Endothelial cell of umbilical vein (primary cell): ENCODE data around the gene NEK6. TPM values are rescaled to one million over a fixed set of nuclear protein-coding genes. Genes with fewer than 3 reads are reported as not detected.

Source experiments
- BruUV-seq: library from RNA; stranded (reverse); fragments of 400-500 nt; replicated peaks from 2 replicates; lab custom pipeline; 2021; lab: Mats Ljungman, UMichigan
- CTCF ChIA-PET: fragments of 300-600, 350-600 bp; sonication (Branson Sonifier 250); formaldehyde crosslinking; loops from one replicate; lab custom pipeline; 2021; ENCODE audit warnings: antibody characterized with exemption, inconsistent platforms; lab: Charles Lee
- POLR2A ChIA-PET: fragments of 300-600, 350-600 bp; sonication (Branson Sonifier 250); formaldehyde crosslinking; loops from one replicate; lab custom pipeline; 2021; ENCODE audit warnings: antibody characterized with exemption, inconsistent platforms; lab: Charles Lee
- DNase-seq: peaks from one replicate; pipeline ENCODE4 v3.0.0-alpha.2; 2011; ENCODE audit warnings: low read depth, low spot score
- FAIRE-seq: peaks from 2 replicates; lab custom pipeline; 2011; peaks lifted over from hg19 to GRCh38; lab: Jason Lieb, UNC
- H2AFZ ChIP-seq: 2 replicates; pipeline ENCODE4 v1.6.0; 2012; ENCODE audit warnings: low read depth, low read length, control low read depth, inconsistent platforms
- H3K27ac ChIP-seq: 2 replicates; pipeline ENCODE4 v1.5.1; 2011; ENCODE audit warnings: low read depth, mild to moderate bottlenecking, control low read depth, low read length, moderate library complexity; ENCODE audit not compliant: insufficient read depth
- H3K27me3 ChIP-seq, 2 experiments: 2 replicates each; pipeline versions ENCODE4 v1.6.0 to v1.6.1; 2011; ENCODE audit warnings: low read length in 2 of 2, mixed read lengths in 1 of 2; ENCODE audit not compliant: control insufficient read depth in 2 of 2, insufficient read depth in 2 of 2
- H3K36me3 ChIP-seq, 2 experiments: 2 replicates in 1 of 2; 3 replicates in 1 of 2; pipeline ENCODE4 v1.5.1; 2011; ENCODE audit warnings: low read length in 2 of 2, mild to moderate bottlenecking in 1 of 2, moderate library complexity in 1 of 2; ENCODE audit not compliant: control insufficient read depth in 2 of 2, insufficient read depth in 2 of 2; ENCODE audit errors: extremely low read depth in 1 of 2
- H3K4me1 ChIP-seq: 3 replicates; pipeline ENCODE4 v1.5.1; 2011; ENCODE audit warnings: mild to moderate bottlenecking, low read length; ENCODE audit not compliant: control insufficient read depth, insufficient read depth; ENCODE audit errors: extremely low read depth
- H3K4me2 ChIP-seq: 2 replicates; pipeline ENCODE4 v1.6.1; 2011; ENCODE audit warnings: low read length, control low read depth, mixed read lengths; ENCODE audit not compliant: insufficient read depth
- H3K4me3 ChIP-seq, 3 experiments: fragments of 200-600 bp in 1 of 3; sonication (generic), shearing (Covaris generic) in 1 of 3; replicated peaks in 1 of 3; 2 replicates each; pipeline ENCODE4 v1.5.1; 2011 to 2016; ENCODE audit warnings: control low read depth in 3 of 3, low read length in 3 of 3, mild to moderate bottlenecking in 2 of 3, inconsistent platforms in 1 of 3, low read depth in 1 of 3, moderate library complexity in 1 of 3; ENCODE audit not compliant: insufficient read depth in 1 of 3
- H3K79me2 ChIP-seq: 2 replicates; pipeline ENCODE4 v1.6.0; 2012; ENCODE audit warnings: low read length, inconsistent platforms; ENCODE audit not compliant: control insufficient read depth, insufficient read depth
- H3K9ac ChIP-seq: replicated peaks from 2 replicates; pipeline ENCODE3; 2011; ENCODE audit warnings: low read length, control low read depth; ENCODE audit not compliant: insufficient read depth; ENCODE audit errors: extremely low read depth
- H3K9me1 ChIP-seq: replicated peaks from 3 replicates; pipeline ENCODE4 v1.6.0; 2011; ENCODE audit warnings: mild to moderate bottlenecking, low read length; ENCODE audit not compliant: control insufficient read depth, insufficient read depth; ENCODE audit errors: extremely low read depth
- H3K9me3 ChIP-seq: replicated peaks from 2 replicates; pipeline ENCODE4 v1.5.1; 2012; ENCODE audit warnings: low read length, inconsistent platforms; ENCODE audit not compliant: control insufficient read depth, insufficient read depth
- H4K20me1 ChIP-seq: replicated peaks from 2 replicates; pipeline ENCODE3; 2011; ENCODE audit warnings: mild to moderate bottlenecking, low read length; ENCODE audit not compliant: control insufficient read depth, insufficient read depth; ENCODE audit errors: extremely low read depth
- EZH2 ChIP-seq: IDR thresholded peaks from 2 replicates; pipeline ENCODE4 v1.6.1; 2012; ENCODE audit warnings: borderline replicate concordance, low read depth, mild to moderate bottlenecking, moderate library complexity, low read length, inconsistent platforms; ENCODE audit not compliant: severe bottlenecking
- FOS ChIP-seq: IDR thresholded peaks from 2 replicates; pipeline ENCODE4 v1.6.1; 2011; ENCODE audit warnings: mild to moderate bottlenecking, low read length, moderate library complexity, borderline replicate concordance; ENCODE audit not compliant: insufficient read depth
- GATA2 ChIP-seq: IDR thresholded peaks from 2 replicates; pipeline ENCODE4 v1.7.0; 2011; ENCODE audit warnings: low read depth, mild to moderate bottlenecking, moderate library complexity, mixed read lengths, low read length; ENCODE audit not compliant: insufficient read length, insufficient read depth
- JUN ChIP-seq: IDR thresholded peaks from 2 replicates; pipeline ENCODE4 v1.6.1; 2011; ENCODE audit warnings: borderline replicate concordance, low read depth; ENCODE audit not compliant: insufficient read length, insufficient read depth
- MYC ChIP-seq: IDR thresholded peaks from one replicate; pipeline ENCODE4 v1.6.1; 2011; ENCODE audit warnings: mild to moderate bottlenecking, low read depth, low read length
- POLR2A ChIP-seq: IDR thresholded peaks from 2 replicates; pipeline ENCODE4 v1.6.1; 2012; ENCODE audit warnings: low read depth, mild to moderate bottlenecking, control low read depth, low read length
- POLR2AphosphoS5 ChIP-seq: IDR thresholded peaks from 2 replicates; pipeline ENCODE4 v1.6.1; 2012; ENCODE audit warnings: low read depth, mild to moderate bottlenecking, control low read depth, low read length, moderate library complexity; ENCODE audit not compliant: insufficient read depth
- dilution Hi-C: fragments of 300-500 bp; cut with MboI; formaldehyde crosslinking; loops from one replicate; pipeline ENCODE4 v1.15.0; 2019; ENCODE audit warnings: low sequenced_read_pairs; ENCODE audit not compliant: extremely low pct_ligation_motif_present
- intact Hi-C: fragments of 100-400 bp; cut with micrococcal nuclease; formaldehyde crosslinking; loops from one replicate; pipeline ENCODE4 v1.10.0; 2022
- polyA plus RNA-seq, 4 experiments: library from polyadenylated mRNA; depleted of rRNA in 3 of 4; stranded (reverse) in 3 of 4; unstranded in 1 of 4; fragments of >200 nt; gene quantifications; 2 replicates each; pipeline versions ENCODE4 v1.2.1 to v1.2.3, GENCODE V29; 2011 to 2012; ENCODE audit warnings: missing spikeins in 1 of 4
- total RNA-seq: library from RNA; stranded (reverse); gene quantifications from 2 replicates; pipeline ENCODE4 v1.2.3, GENCODE V29; 2021
- TF ChIP-seq, protein P1 (sequence below), 2 donors: IDR thresholded peaks; 1 replicate in 1 of 2; 2 replicates in 1 of 2; pipeline ENCODE4 v1.5.1; 2011; ENCODE audit warnings: low read length in 2 of 2, mild to moderate bottlenecking in 2 of 2, moderate library complexity in 2 of 2, control low read depth in 1 of 2, inconsistent platforms in 1 of 2, low read depth in 1 of 2; ENCODE audit not compliant: insufficient read depth in 1 of 2; ENCODE audit errors: extremely low read depth in 1 of 2
- TF ChIP-seq, protein P2 (sequence below): IDR thresholded peaks from 2 replicates; pipeline ENCODE4 v1.6.1; 2011; ENCODE audit not compliant: insufficient read depth, insufficient read length

NEK6 gene
- total and polyA plus RNA-seq, 2 donors (not counting 3 experiments of a cell fraction or from before 2014, with no cell fraction given): 64.3 to 67.1 TPM

DNA sequence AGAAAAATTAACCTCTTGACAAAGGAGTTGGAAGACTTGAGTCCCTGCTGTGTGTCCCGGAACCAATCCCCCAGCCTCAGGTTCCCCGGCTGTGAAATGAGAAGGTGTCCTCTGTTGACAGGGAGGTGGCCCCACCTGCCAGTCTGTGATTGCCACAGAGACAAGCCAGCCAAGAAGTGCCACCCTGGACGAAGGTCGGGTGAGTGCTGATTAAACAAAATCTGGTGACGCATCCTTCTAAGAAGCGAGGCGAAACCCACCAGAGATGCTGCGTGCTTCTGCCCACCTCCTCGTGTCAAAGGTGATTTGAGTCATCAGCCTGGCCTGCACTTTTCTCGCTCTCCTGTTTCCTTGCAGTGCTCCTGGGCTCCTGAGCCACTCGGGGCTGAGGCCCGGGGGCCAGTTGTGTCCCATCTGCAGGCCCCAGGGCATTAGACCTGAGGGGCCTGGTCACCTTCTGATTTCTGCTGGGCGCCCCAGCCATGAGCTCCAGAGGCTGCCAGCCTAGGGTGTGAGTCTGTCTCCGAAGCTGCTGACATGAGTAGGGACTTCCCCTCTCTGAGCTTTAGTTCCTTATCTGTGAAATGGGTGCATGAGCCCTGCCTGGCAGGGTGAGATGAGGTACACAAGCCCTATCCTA lies 28.7 kb downstream of the NEK6 start:
- no peaks in the 10 kb centered on the region for H3K9me1 ChIP-seq
- peaks cover 85% of the 10 kb centered on the region for H3K79me2 ChIP-seq
- FAIRE-seq (no peak), DNase-seq (peak; percentile 85)
- TSS peak; percentile 15 for BruUV-seq
- TF ChIP-seq FOS: peak; percentile 75
- TF ChIP-seq POLR2A: no peak
- TF ChIP-seq JUN: peak; percentile 74
- H4K20me1 ChIP-seq: no peaks in the 10 kb centered on the region
- ChIA-PET CTCF (interaction anchor here (0.6 to 1.3 kb wide), 3 partner anchors 11 to 246 kb away, joined by 3 read pairs; no protein-coding TSS in a partner anchor), POLR2A (no interaction called here)
- intact Hi-C loops (loop anchor here (1.0 kb wide), 3 partner anchors 11 to 27 kb away; no protein-coding TSS in a partner anchor), dilution Hi-C loops (no loop called here)
- H3K9ac ChIP-seq: peak overlapping the region; percentile 77
- H2AFZ ChIP-seq: no peak overlapping the region
- peak overlapping the region; percentile 26 for H3K4me2 ChIP-seq
- no peak overlapping the region for H3K4me3 ChIP-seq
- no peaks in the 10 kb centered on the region for H3K9me3 ChIP-seq
- peaks cover 54% of the 10 kb centered on the region for H3K4me1 ChIP-seq
- H3K27me3 ChIP-seq: no peaks in the 10 kb centered on the region
- peak overlapping the region; percentile 89 for H3K27ac ChIP-seq
- peaks cover 0 to 2% of the 10 kb centered on the region in 2 experiments for H3K36me3 ChIP-seq

DNA sequence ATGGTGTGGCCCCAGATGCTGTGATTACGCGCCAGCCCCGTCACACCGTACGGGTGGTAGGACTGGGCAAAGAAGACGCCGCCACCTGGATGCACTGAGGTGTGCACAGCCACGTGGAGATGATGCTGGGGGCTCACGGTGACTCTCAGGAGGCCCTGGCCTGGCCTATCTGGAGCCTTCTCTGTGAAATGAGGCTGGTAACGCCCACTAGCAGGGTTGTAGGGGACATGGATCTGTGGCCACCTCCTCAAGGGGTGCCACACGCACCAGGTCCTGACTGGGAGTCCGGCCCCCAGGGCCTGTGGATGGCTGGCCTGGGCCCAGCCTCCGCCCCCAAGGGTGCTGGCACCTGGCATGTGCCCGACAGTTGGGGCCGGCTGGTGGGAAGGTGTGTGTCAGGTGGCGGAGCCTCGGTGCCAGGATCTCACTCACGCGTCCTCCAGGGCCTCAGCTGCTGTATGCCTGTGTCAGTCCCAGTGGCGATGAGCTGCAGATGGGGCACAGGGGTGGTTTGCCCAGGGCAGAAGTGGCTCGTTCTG lies 32.4 kb downstream of the NEK6 start:
- Histone ChIP-seq H3K36me3 (peaks cover 0 to 4% of the 10 kb centered on the region in 2 experiments), H3K27ac (no peak overlapping the region), H3K27me3 (no peaks in the 10 kb centered on the region), H4K20me1 (no peaks in the 10 kb centered on the region), H2AFZ (no peak overlapping the region), H3K4me1 (peaks cover 47% of the 10 kb centered on the region), H3K9ac (no peak overlapping the region), H3K9me3 (no peaks in the 10 kb centered on the region), H3K9me1 (no peaks in the 10 kb centered on the region), H3K79me2 (peaks cover 82% of the 10 kb centered on the region), H3K4me3 (no peak overlapping the region), H3K4me2 (no peak overlapping the region)
- dilution Hi-C loops: no loop called here
- DNase-seq (no peak), FAIRE-seq (no peak)
- ChIA-PET CTCF (interaction anchor here (1.0 kb wide), 1 partner anchor 156 kb away, joined by 3 read pairs; no protein-coding TSS in a partner anchor), POLR2A (no interaction called here)
- no peak for TF ChIP-seq JUN
- no peak for TF ChIP-seq GATA2
- no peak for TF ChIP-seq POLR2A
- TF ChIP-seq MYC: no peak
- no peak for TF ChIP-seq EZH2
- TF ChIP-seq, protein P1, sequence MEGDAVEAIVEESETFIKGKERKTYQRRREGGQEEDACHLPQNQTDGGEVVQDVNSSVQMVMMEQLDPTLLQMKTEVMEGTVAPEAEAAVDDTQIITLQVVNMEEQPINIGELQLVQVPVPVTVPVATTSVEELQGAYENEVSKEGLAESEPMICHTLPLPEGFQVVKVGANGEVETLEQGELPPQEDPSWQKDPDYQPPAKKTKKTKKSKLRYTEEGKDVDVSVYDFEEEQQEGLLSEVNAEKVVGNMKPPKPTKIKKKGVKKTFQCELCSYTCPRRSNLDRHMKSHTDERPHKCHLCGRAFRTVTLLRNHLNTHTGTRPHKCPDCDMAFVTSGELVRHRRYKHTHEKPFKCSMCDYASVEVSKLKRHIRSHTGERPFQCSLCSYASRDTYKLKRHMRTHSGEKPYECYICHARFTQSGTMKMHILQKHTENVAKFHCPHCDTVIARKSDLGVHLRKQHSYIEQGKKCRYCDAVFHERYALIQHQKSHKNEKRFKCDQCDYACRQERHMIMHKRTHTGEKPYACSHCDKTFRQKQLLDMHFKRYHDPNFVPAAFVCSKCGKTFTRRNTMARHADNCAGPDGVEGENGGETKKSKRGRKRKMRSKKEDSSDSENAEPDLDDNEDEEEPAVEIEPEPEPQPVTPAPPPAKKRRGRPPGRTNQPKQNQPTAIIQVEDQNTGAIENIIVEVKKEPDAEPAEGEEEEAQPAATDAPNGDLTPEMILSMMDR (IDR thresholded peaks at IDR 0.05; ENCODE audit: extremely low read depth in 1 of 2, insufficient read depth in 1 of 2, low read depth in 1 of 2, low read length in 2 of 2): no peak
- no peak for TF ChIP-seq FOS
- TF ChIP-seq POLR2AphosphoS5: no peak
- TF ChIP-seq, protein P2, sequence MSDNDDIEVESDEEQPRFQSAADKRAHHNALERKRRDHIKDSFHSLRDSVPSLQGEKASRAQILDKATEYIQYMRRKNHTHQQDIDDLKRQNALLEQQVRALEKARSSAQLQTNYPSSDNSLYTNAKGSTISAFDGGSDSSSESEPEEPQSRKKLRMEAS: no peak
- intact Hi-C loops: no loop called here
- no TSS peak for BruUV-seq
